Parathyroid adenoma (tissue), 2 donors: ENCODE results near the gene TNNT3.

Experiments
- H2AFZ ChIP-seq: fragments of 300-600 bp; sonication (generic); one replicate; pipeline ENCODE4 v1.7.0; 2017; ENCODE audit warnings: antibody characterized with exemption, mild to moderate bottlenecking
- H3K27ac ChIP-seq: fragments of 300-600 bp; sonication (generic); one replicate; pipeline ENCODE4 v1.7.0; 2017
- H3K27me3 ChIP-seq: fragments of 300-600 bp; sonication (generic); one replicate; pipeline ENCODE4 v1.7.0; 2017; ENCODE audit warnings: low read length; ENCODE audit not compliant: control insufficient read depth, insufficient read depth
- H3K36me3 ChIP-seq: fragments of 300-600 bp; sonication (generic); one replicate; pipeline ENCODE4 v1.7.0; 2017; ENCODE audit warnings: low read length; ENCODE audit not compliant: control insufficient read depth, insufficient read depth
- H3K4me1 ChIP-seq: fragments of 300-600 bp; sonication (generic); one replicate; pipeline ENCODE4 v1.7.0; 2017; ENCODE audit warnings: control low read depth
- H3K4me2 ChIP-seq: fragments of 300-600 bp; sonication (generic); one replicate; pipeline ENCODE4 v1.7.0; 2017; ENCODE audit warnings: low read length
- H3K4me3 ChIP-seq: fragments of 300-600 bp; sonication (generic); one replicate; pipeline ENCODE4 v1.7.0; 2017; ENCODE audit warnings: low read depth, low read length
- H3K79me2 ChIP-seq: fragments of 300-600 bp; sonication (generic); one replicate; pipeline ENCODE4 v1.7.0; 2017; ENCODE audit warnings: control low read depth
- H3K9ac ChIP-seq: fragments of 300-600 bp; sonication (generic); one replicate; pipeline ENCODE4 v1.7.0; 2017; ENCODE audit warnings: mild to moderate bottlenecking
- H3K9me3 ChIP-seq: fragments of 300-600 bp; sonication (generic); one replicate; pipeline ENCODE4 v1.7.0; 2017; ENCODE audit warnings: low read length; ENCODE audit not compliant: control insufficient read depth
- CTCF ChIP-seq: fragments of 300-600 bp; sonication (generic); IDR thresholded peaks from one replicate; pipeline ENCODE4 v1.7.0; 2017; ENCODE audit warnings: antibody characterized with exemption, mild to moderate bottlenecking
- donor health status: primary hyperparathyroidism.

The TNNT3 gene

GRCh38 chr11:1947592-1948237 is 28.2 kb downstream of the TNNT3 start:
- H3K79me2 ChIP-seq, result no peaks in the 10 kb centered on the region
- H3K9ac ChIP-seq, result no peak overlapping the region
- no peaks in the 10 kb centered on the region for H3K36me3 ChIP-seq
- H3K27me3 ChIP-seq, result no peaks in the 10 kb centered on the region
- no peak overlapping the region for H2AFZ ChIP-seq
- no peak for TF ChIP-seq CTCF
- no peak overlapping the region for H3K4me3 ChIP-seq
- H3K27ac ChIP-seq, result no peak overlapping the region
- H3K4me1 ChIP-seq, result no peaks in the 10 kb centered on the region
- no peak overlapping the region for H3K4me2 ChIP-seq
- H3K9me3 ChIP-seq, result no peaks in the 10 kb centered on the region

- Histone ChIP-seq H3K27me3 (no peaks in the 10 kb centered on the region), H2AFZ (no peak overlapping the region), H3K4me3 (no peak overlapping the region), H3K36me3 (no peaks in the 10 kb centered on the region), H3K4me2 (no peak overlapping the region), H3K9ac (no peak overlapping the region), H3K9me3 (no peaks in the 10 kb centered on the region), H3K4me1 (no peaks in the 10 kb centered on the region), H3K79me2 (no peaks in the 10 kb centered on the region), H3K27ac (no peak overlapping the region)
- TF ChIP-seq CTCF, result no peak
These were observed 28.9 kb downstream of the TNNT3 start for GRCh38 chr11:1948389-1948788.

GRCh38 chr11:1949302-1949701 is 29.8 kb downstream of the TNNT3 start:
- H3K4me2 ChIP-seq, result no peak overlapping the region
- H3K79me2 ChIP-seq, result no peaks in the 10 kb centered on the region
- no peak overlapping the region for H3K4me3 ChIP-seq
- no peak overlapping the region for H3K27ac ChIP-seq
- H2AFZ ChIP-seq, result no peak overlapping the region
- TF ChIP-seq CTCF, result no peak
- H3K4me1 ChIP-seq, result no peaks in the 10 kb centered on the region
- no peak overlapping the region for H3K9ac ChIP-seq
- no peaks in the 10 kb centered on the region for H3K27me3 ChIP-seq
- H3K9me3 ChIP-seq, result no peaks in the 10 kb centered on the region
- no peaks in the 10 kb centered on the region for H3K36me3 ChIP-seq

- Histone ChIP-seq H3K36me3 (no peaks in the 10 kb centered on the region), H3K4me3 (no peak overlapping the region), H2AFZ (no peak overlapping the region), H3K9ac (no peak overlapping the region), H3K79me2 (no peaks in the 10 kb centered on the region), H3K4me2 (no peak overlapping the region), H3K27ac (no peak overlapping the region), H3K27me3 (no peaks in the 10 kb centered on the region), H3K9me3 (no peaks in the 10 kb centered on the region), H3K4me1 (no peaks in the 10 kb centered on the region)
- TF ChIP-seq CTCF, result no peak
These were observed 30.4 kb downstream of the TNNT3 start for GRCh38 chr11:1949922-1950321.

GRCh38 chr11:1952806-1953482 is 33.4 kb downstream of the TNNT3 start:
- Histone ChIP-seq H3K27me3 (no peaks in the 10 kb centered on the region), H3K36me3 (no peaks in the 10 kb centered on the region), H3K4me2 (no peak overlapping the region), H3K9ac (no peak overlapping the region), H2AFZ (no peak overlapping the region), H3K4me1 (no peaks in the 10 kb centered on the region), H3K27ac (no peak overlapping the region), H3K4me3 (no peak overlapping the region), H3K79me2 (no peaks in the 10 kb centered on the region), H3K9me3 (no peaks in the 10 kb centered on the region)
- TF ChIP-seq CTCF, result no peak
